Vagina (tissue), 2 donors: Measurements from ENCODE around the gene BICD1.

ENCODE experiments used
- CTCF ChIP-seq, 3 experiments: fragments of 450-650 bp in 2 of 3; fragments of 200-600 bp in 1 of 3; sonication (generic) in 1 of 3; IDR thresholded peaks; one replicate each; pipeline ENCODE4 v1.5.1; 2017 to 2019; ENCODE audit warnings: antibody characterized with exemption in 3 of 3, mild to moderate bottlenecking in 2 of 3, moderate library complexity in 2 of 3
- POLR2A ChIP-seq, 2 donors: fragments of 450-650 bp; IDR thresholded peaks; one replicate each; pipeline ENCODE4 v1.6.1; 2017; ENCODE audit warnings: antibody characterized with exemption in 2 of 2, mild to moderate bottlenecking in 2 of 2, moderate library complexity in 2 of 2
- POLR2AphosphoS5 ChIP-seq, 2 donors: sonication (generic); formaldehyde crosslinking; IDR thresholded peaks; one replicate each; pipeline ENCODE4 v1.9.0; 2017; ENCODE audit warnings: antibody characterized with exemption in 2 of 2, mild to moderate bottlenecking in 2 of 2, low read depth in 1 of 2; ENCODE audit not compliant: insufficient read depth in 1 of 2

GRCh38 chr12:32235251-32235650 is 128.6 kb downstream of the BICD1 start:
- no peak for TF ChIP-seq CTCF (IDR thresholded peaks at IDR 0.05)
- no peak for TF ChIP-seq POLR2A (IDR thresholded peaks at IDR 0.05)
- TF ChIP-seq POLR2AphosphoS5 (IDR thresholded peaks at IDR 0.05; ENCODE audit: insufficient read depth in 1 of 2, low read depth in 1 of 2): no peak
